Measurements from ENCODE around the gene RHCE. TPM values are rescaled to one million over a fixed set of nuclear protein-coding genes. Genes with fewer than 3 reads are reported as not detected.
A peak's percentile ranks its signal among the peaks of the same experiment; 100 is the strongest.

RHCE gene
- total and polyA plus RNA-seq, 9 of the 15 experiments (the other 6 are each of a cell fraction or from before 2014, with no cell fraction given), result 5.4 to 31.5 (median 12.6) TPM

- ChIA-PET CTCF (ENCODE audit: low intra/inter-chr PET ratio) (no interaction called here), POLR2A (interaction anchor here (0.7 to 0.9 kb wide), 2 partner anchors 37 to 406 kb away, joined by 3 read pairs; no protein-coding TSS in a partner anchor)
- DNase-seq (ENCODE audit: extremely low read depth in 1 of 4, low spot score in 3 of 4), result no peak
- Histone ChIP-seq H3K9me1 (ENCODE audit: control insufficient read depth, insufficient read depth, low read length) (no peaks in the 10 kb centered on the region), H3K27ac (ENCODE audit: extremely low read depth, low read depth, low read length) (no peak overlapping the region), H2AFZ (ENCODE audit: low read depth, low read length) (no peak overlapping the region), H3K27me3 (ENCODE audit: control insufficient read depth in 2 of 2, insufficient read depth in 2 of 2, low read length in 2 of 2) (no peaks in the 10 kb centered on the region), H3K4me2 (ENCODE audit: insufficient read depth, low read length) (no peak overlapping the region), H3K4me3 (no peak overlapping the region), H3K9me3 (replicated peaks; ENCODE audit: control insufficient read depth, insufficient read depth, low read depth, low read length) (no peaks in the 10 kb centered on the region), H4K20me1 (replicated peaks; ENCODE audit: control insufficient read depth, insufficient read depth, low read length) (no peaks in the 10 kb centered on the region), H3K9ac (ENCODE audit: insufficient read depth in 1 of 2, low read depth in 2 of 2, low read length in 2 of 2) (peak overlapping the region in 1 of 2 experiments; percentile 3; a peak in 1 of 4 replicates), H3K36me3 (ENCODE audit: control insufficient read depth, insufficient read depth, low read length) (peaks cover 3% of the 10 kb centered on the region; the same call in 1 of the 3 replicates), H3K4me1 (replicated peaks in 1 of 2; ENCODE audit: control insufficient read depth in 2 of 2, insufficient read depth in 2 of 2, low read length in 2 of 2) (peaks cover 19 to 26% of the 10 kb centered on the region in 2 experiments; a peak in 4 of 5 replicates), H3K79me2 (ENCODE audit: control insufficient read depth, insufficient read depth, low read length) (peaks cover 15% of the 10 kb centered on the region)
- no peak for FAIRE-seq
- no TSS peak for BruUV-seq (replicated peaks)
- WGBS (ENCODE audit: insufficient coverage, low coverage, missing lambda C conversion rate), result 74% methylated on average over 16 of the region's 16 CpGs
- ATAC-seq, result no peak
- intact Hi-C loops (cut with micrococcal nuclease), result no loop called here
- in situ Hi-C loops (cut with MboI), result no loop called here
- no peak for TF ChIP-seq ZKSCAN8 (CRISPR knock-in tag; IDR thresholded peaks at IDR 0.05)
- TF ChIP-seq RBM25 (IDR thresholded peaks at IDR 0.05; ENCODE audit: low read depth, low read length, severe bottlenecking), result peak; percentile 58
- no peak for TF ChIP-seq DMBX1 (CRISPR knock-in tag; IDR thresholded peaks at IDR 0.05; ENCODE audit: borderline replicate concordance)
- TF ChIP-seq TAF15 (IDR thresholded peaks at IDR 0.05; ENCODE audit: low read depth, low read length), result no peak
- no peak for TF ChIP-seq YY1 (IDR thresholded peaks at IDR 0.05; ENCODE audit: borderline replicate concordance in 1 of 3, control insufficient read depth in 1 of 3, extremely low read depth in 1 of 3, insufficient read depth in 3 of 3, insufficient read length in 1 of 3, insufficient replicate concordance in 2 of 3, low read depth in 1 of 3, low read length in 2 of 3)
- TF ChIP-seq HDAC2 (IDR thresholded peaks at IDR 0.05), result 0 out of 2 replicates have a peak, but pooled peaks have one; percentile 20
- no peak for TF ChIP-seq HMGN3 (IDR thresholded peaks at IDR 0.05; ENCODE audit: borderline replicate concordance, extremely low read depth, insufficient read length, low read depth, low read length)
- TF ChIP-seq ZC3H11A (IDR thresholded peaks at IDR 0.05; ENCODE audit: low read depth, low read length), result no peak
- no peak for TF ChIP-seq ZBTB9 (CRISPR knock-in tag; IDR thresholded peaks at IDR 0.05)
- TF ChIP-seq ZBTB26 (CRISPR knock-in tag; IDR thresholded peaks at IDR 0.05), result no peak
- TF ChIP-seq ELF2 (CRISPR knock-in tag; IDR thresholded peaks at IDR 0.05), result no peak
- TF ChIP-seq MCM5 (IDR thresholded peaks at IDR 0.05; ENCODE audit: low read depth), result no peak
- no peak for TF ChIP-seq PHF20 (IDR thresholded peaks at IDR 0.05; ENCODE audit: partially characterized antibody)
- TF ChIP-seq SMARCA5 (IDR thresholded peaks at IDR 0.05), result peak; percentile 52; the same call in 1 of the 2 replicates
- no peak for TF ChIP-seq TAF1 (IDR thresholded peaks at IDR 0.05; ENCODE audit: control insufficient read depth, extremely low read depth, insufficient read depth, low read length, severe bottlenecking)
- no peak for TF ChIP-seq BRF1 (IDR thresholded peaks at IDR 0.05; ENCODE audit: borderline replicate concordance, extremely low read depth, insufficient read length)
- peak; percentile 47 to 64; a peak in 3 of 4 replicates for TF ChIP-seq KDM1A (IDR thresholded peaks at IDR 0.05)
- TF ChIP-seq ZNF12 (CRISPR knock-in tag; IDR thresholded peaks at IDR 0.05), result no peak
Observed at GRCh38 chr1:25425098-25426085, 4.8 kb upstream of the RHCE start.

All from K562 (cell line).